PC-9 (cell line): ENCODE data around the gene QPCT. TPM values are rescaled to one million over a fixed set of nuclear protein-coding genes. Genes with fewer than 3 reads are reported as not detected.

Source experiments
- BruUV-seq: library from RNA; stranded (reverse); fragments of 400-500 nt; replicated peaks from 2 replicates; lab custom pipeline; 2021; lab: Mats Ljungman, UMichigan
- CTCF ChIA-PET: fragments of 300-600 bp; sonication (Branson Sonifier 250); formaldehyde crosslinking; loops from one replicate; lab custom pipeline; 2022; ENCODE audit warnings: antibody characterized with exemption; lab: Charles Lee
- POLR2A ChIA-PET: fragments of 300-600 bp; sonication (Branson Sonifier 250); formaldehyde crosslinking; loops from one replicate; lab custom pipeline; 2022; ENCODE audit warnings: antibody characterized with exemption; ENCODE audit not compliant: unreplicated experiment; lab: Charles Lee
- DNase-seq, 2 experiments: peaks; one replicate each; pipeline versions ENCODE4 v3.0.0 to v3.0.0-alpha.2; 2015 to 2022; ENCODE audit warnings: mixed read lengths in 1 of 2
- H2AFZ ChIP-seq: fragments of 200-600 bp; sonication (generic); 2 replicates; pipeline ENCODE4 v1.8.1; 2017; ENCODE audit warnings: antibody characterized with exemption
- H3F3A ChIP-seq: fragments of 200-600 bp; sonication (generic); 2 replicates; pipeline ENCODE4 v1.8.1; 2017; ENCODE audit warnings: antibody characterized with exemption, mild to moderate bottlenecking, low read depth; ENCODE audit not compliant: insufficient read depth
- H3K27ac ChIP-seq: fragments of 200-600 bp; sonication (generic); 2 replicates; pipeline ENCODE4 v1.6.1; 2016; ENCODE audit warnings: mixed run types
- H3K27me3 ChIP-seq: fragments of 200-600 bp; sonication (generic); 2 replicates; pipeline ENCODE4 v1.6.1; 2016; ENCODE audit warnings: low read depth, mixed run types; ENCODE audit not compliant: insufficient read depth
- H3K36me3 ChIP-seq: fragments of 200-600 bp; sonication (generic); 2 replicates; pipeline ENCODE4 v1.6.1; 2016; ENCODE audit warnings: low read depth, mixed run types
- H3K4me1 ChIP-seq: fragments of 200-600 bp; sonication (generic); replicated peaks from 2 replicates; pipeline ENCODE4 v1.6.1; 2016; ENCODE audit warnings: mixed run types; ENCODE audit not compliant: insufficient read depth
- H3K4me2 ChIP-seq: fragments of 200-600 bp; sonication (generic); 2 replicates; pipeline ENCODE4 v1.6.1; 2017; ENCODE audit warnings: mixed run types
- H3K4me3 ChIP-seq: fragments of 200-600 bp; sonication (generic); 2 replicates; pipeline ENCODE4 v1.6.1; 2016; ENCODE audit warnings: mixed run types
- H3K79me2 ChIP-seq: fragments of 200-600 bp; sonication (generic); 2 replicates; pipeline ENCODE4 v1.6.1; 2017; ENCODE audit warnings: low read depth, mixed run types
- H3K9me2 ChIP-seq: fragments of 200-600 bp; sonication (generic); 2 replicates; pipeline ENCODE4 v1.8.1; 2017; ENCODE audit warnings: mild to moderate bottlenecking; ENCODE audit not compliant: insufficient read depth
- H3K9me3 ChIP-seq: fragments of 200-600 bp; sonication (generic); 2 replicates; pipeline ENCODE4 v1.8.1; 2016; ENCODE audit warnings: low read depth; ENCODE audit not compliant: insufficient read depth
- H4K20me1 ChIP-seq: fragments of 200-600 bp; sonication (generic); 2 replicates; pipeline ENCODE4 v1.8.1; 2017; ENCODE audit not compliant: insufficient read depth
- EZH2 ChIP-seq: fragments of 200-600 bp; sonication (generic); IDR thresholded peaks from 2 replicates; pipeline ENCODE4 v1.8.0; 2017; ENCODE audit warnings: antibody characterized with exemption, low read depth
- intact Hi-C: fragments of 100-400 bp; cut with micrococcal nuclease; formaldehyde crosslinking; loops from one replicate; pipeline ENCODE4 v1.10.0; 2022; ENCODE audit not compliant: unreplicated experiment
- total RNA-seq: library from RNA; stranded (reverse); gene quantifications from 2 replicates; pipeline ENCODE4 v1.2.3, GENCODE V29; 2021
- TF ChIP-seq, protein P1 (sequence below): fragments of 200-600 bp; sonication (generic); conservative IDR thresholded peaks from 2 replicates; pipeline ENCODE4 v1.6.1; 2017; ENCODE audit warnings: mixed run types, antibody characterized with exemption, mild to moderate bottlenecking, moderate library complexity

The QPCT gene
- total RNA-seq, 1 experiment from 2014 or later, result 3.0 TPM

DNA sequence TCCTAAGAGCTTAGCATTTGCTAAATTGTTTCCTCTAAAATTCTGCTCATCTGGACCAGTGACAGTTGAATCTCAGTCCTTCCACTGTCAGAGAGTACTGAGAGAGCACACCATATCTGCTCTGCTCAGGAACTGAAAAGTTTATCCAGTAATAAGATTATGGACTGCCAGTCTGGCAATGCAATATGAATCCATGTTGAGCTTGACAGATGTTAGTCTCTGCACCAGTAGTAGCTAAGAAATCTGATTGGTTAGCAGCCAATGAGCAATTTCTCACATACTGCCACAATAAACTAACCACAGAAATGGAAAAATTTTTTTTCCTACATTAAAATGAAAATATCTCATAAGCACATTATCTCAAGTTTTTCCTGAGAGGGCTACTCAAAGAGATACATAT, 22.1 kb upstream of the QPCT start:
- no peaks in the 10 kb centered on the region for H3K27me3 ChIP-seq
- H3K79me2 ChIP-seq, result peaks cover 49% of the 10 kb centered on the region
- H2AFZ ChIP-seq, result no peak overlapping the region
- H3K27ac ChIP-seq, result no peak overlapping the region
- no peaks in the 10 kb centered on the region; the same call in 1 of the 2 replicates for H3K36me3 ChIP-seq
- no TSS peak for BruUV-seq
- intact Hi-C loops, result no loop called here
- no peaks in the 10 kb centered on the region for H4K20me1 ChIP-seq
- peaks cover 11% of the 10 kb centered on the region; the same call in 1 of the 2 replicates for H3F3A ChIP-seq
- H3K4me1 ChIP-seq, result peaks cover 25% of the 10 kb centered on the region
- H3K9me3 ChIP-seq, result no peaks in the 10 kb centered on the region
- ChIA-PET CTCF (no interaction called here), POLR2A (interaction anchor here (0.6 kb wide), 1 partner anchor 494 kb away, joined by 4 read pairs; no protein-coding TSS in a partner anchor)
- H3K4me3 ChIP-seq, result no peak overlapping the region
- peak overlapping the region; percentile 84 for H3K4me2 ChIP-seq
- H3K9me2 ChIP-seq, result no peaks in the 10 kb centered on the region; the same call in 1 of the 2 replicates
- TF ChIP-seq EZH2, result no peak
- TF ChIP-seq, protein P1, sequence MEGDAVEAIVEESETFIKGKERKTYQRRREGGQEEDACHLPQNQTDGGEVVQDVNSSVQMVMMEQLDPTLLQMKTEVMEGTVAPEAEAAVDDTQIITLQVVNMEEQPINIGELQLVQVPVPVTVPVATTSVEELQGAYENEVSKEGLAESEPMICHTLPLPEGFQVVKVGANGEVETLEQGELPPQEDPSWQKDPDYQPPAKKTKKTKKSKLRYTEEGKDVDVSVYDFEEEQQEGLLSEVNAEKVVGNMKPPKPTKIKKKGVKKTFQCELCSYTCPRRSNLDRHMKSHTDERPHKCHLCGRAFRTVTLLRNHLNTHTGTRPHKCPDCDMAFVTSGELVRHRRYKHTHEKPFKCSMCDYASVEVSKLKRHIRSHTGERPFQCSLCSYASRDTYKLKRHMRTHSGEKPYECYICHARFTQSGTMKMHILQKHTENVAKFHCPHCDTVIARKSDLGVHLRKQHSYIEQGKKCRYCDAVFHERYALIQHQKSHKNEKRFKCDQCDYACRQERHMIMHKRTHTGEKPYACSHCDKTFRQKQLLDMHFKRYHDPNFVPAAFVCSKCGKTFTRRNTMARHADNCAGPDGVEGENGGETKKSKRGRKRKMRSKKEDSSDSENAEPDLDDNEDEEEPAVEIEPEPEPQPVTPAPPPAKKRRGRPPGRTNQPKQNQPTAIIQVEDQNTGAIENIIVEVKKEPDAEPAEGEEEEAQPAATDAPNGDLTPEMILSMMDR, result no peak
- DNase-seq, result no peak

DNA sequence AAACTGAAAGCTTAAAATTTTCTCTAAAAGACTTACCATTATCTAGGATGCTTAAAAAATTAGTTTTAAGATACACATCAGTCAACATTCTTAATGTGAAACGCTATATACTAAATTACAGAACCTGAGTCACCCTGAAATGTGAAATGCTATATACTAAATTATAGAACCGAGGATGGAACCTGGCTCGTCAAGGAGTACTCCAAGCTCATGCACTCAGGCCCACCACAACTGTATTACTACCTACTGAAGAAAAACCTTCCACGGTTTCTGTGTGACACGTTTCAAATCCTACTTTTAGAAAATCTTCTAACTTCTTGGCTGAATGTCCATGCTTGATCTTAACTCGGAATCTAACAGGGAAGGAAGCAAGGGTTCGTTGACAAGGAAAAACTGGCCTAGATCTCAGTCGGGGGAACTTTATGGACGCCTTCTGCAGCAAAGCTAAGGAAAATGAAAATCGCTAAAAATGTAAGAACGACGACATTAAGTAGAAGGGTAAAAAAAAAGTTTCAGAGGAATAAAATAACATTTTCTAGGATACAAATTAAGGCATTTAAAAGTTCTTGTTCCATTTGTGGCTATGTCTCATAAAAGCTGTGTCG, 21.2 kb upstream of the QPCT start:
- Histone ChIP-seq H3K4me2 (peak overlapping the region; percentile 84), H3K79me2 (peaks cover 48% of the 10 kb centered on the region), H3K4me3 (peak overlapping the region; percentile 65), H3F3A (peaks cover 11% of the 10 kb centered on the region; the same call in 1 of the 2 replicates), H3K27ac (no peak overlapping the region), H3K36me3 (no peaks in the 10 kb centered on the region; the same call in 1 of the 2 replicates), H3K9me2 (no peaks in the 10 kb centered on the region), H3K9me3 (no peaks in the 10 kb centered on the region), H4K20me1 (no peaks in the 10 kb centered on the region), H3K27me3 (no peaks in the 10 kb centered on the region), H3K4me1 (peaks cover 25% of the 10 kb centered on the region), H2AFZ (peak overlapping the region; percentile 96)
- intact Hi-C loops, result no loop called here
- TF ChIP-seq EZH2, result no peak
- TF ChIP-seq, protein P1, result no peak
- no TSS peak for BruUV-seq
- CTCF ChIA-PET, result interaction anchor here (0.6 kb wide), 2 partner anchors 73 to 565 kb away, joined by 4 to 9 read pairs; no protein-coding TSS in a partner anchor
- DNase-seq, result no peak
- POLR2A ChIA-PET, result interaction anchor here (0.6 kb wide), 1 partner anchor 785 kb away, joined by 3 read pairs; no protein-coding TSS in a partner anchor

DNA sequence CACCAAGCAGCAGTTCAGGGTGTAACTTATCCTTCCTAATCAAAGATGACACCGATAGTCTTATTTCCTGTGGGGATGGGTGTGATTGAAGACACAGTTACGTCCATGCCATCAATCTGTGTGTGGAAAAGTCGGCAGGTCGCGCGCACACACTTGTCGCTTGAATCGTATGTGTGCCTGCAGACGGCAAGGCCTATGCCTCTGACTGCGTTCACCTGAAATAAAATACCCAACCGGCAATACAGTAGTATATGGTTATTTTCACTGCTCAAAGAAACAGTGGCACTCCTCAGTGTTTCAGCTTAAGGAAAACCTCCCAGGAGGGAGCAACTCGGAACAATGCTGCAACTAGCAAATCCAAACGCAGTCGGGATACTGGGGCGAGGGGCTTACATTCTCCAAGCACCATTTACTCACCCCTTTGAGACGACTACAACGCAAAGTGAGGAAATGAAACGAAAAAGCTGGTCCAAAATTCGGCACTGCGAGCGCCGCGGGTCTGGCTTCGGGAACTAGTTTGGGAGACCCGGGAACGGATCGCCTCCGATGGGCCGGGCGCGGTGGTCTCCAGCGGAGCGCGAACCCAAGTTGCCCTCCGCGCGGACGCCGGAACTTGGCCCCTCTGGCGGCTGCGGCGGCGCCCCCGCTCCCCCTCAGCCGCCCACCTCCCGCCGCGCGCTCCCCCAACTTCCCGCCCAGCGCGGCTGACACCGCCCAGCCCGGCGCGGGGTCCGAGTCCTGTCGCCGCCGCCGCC, 20.5 kb upstream of the QPCT start:
- Histone ChIP-seq H3K9me2 (no peaks in the 10 kb centered on the region), H3K27me3 (no peaks in the 10 kb centered on the region), H3K4me2 (peak overlapping the region; percentile 84), H4K20me1 (no peaks in the 10 kb centered on the region), H2AFZ (peak overlapping the region; percentile 96), H3K9me3 (no peaks in the 10 kb centered on the region), H3F3A (peaks cover 11% of the 10 kb centered on the region; the same call in 1 of the 2 replicates), H3K4me3 (peak overlapping the region; percentile 65), H3K4me1 (peaks cover 25% of the 10 kb centered on the region), H3K36me3 (no peaks in the 10 kb centered on the region; the same call in 1 of the 2 replicates), H3K27ac (no peak overlapping the region), H3K79me2 (peaks cover 41% of the 10 kb centered on the region)
- BruUV-seq, result TSS peak; percentile 67
- TF ChIP-seq EZH2, result no peak
- TF ChIP-seq, protein P1, result no peak
- peak; percentile 13 to 40 for DNase-seq
- CTCF ChIA-PET, result interaction anchor here (0.6 kb wide), 2 partner anchors 72 to 565 kb away, joined by 4 to 9 read pairs; no protein-coding TSS in a partner anchor
- intact Hi-C loops, result no loop called here
- POLR2A ChIA-PET, result interaction anchor here (0.6 kb wide), 1 partner anchor 52 kb away, joined by 6 read pairs; no protein-coding TSS in a partner anchor
